Stimulated activated effector memory CD8-positive, alpha-beta T cell treated with anti-CD3 and anti-CD28 coated beads, Interleukin-12 subunit alpha, Interleukin-12 subunit beta, amount 100 ng/mL, for 72 hours (primary cell): ENCODE measurements around the gene HSPA1A.
A peak's percentile ranks its signal among the peaks of the same experiment; 100 is the strongest.
"Not testable (repeated sequence)": the region's sequence is repeated elsewhere in the genome, so short reads cannot be mapped to it uniquely, and the experiment has no call there.

ENCODE experiments used
- ATAC-seq: fragments of 150-1000 bp; cut with Tn5 transposase; 2 replicates; pipeline ENCODE4 v1.10.0; 2021
- DNase-seq, 2 donors: peaks; one replicate each; pipeline ENCODE4 v3.0.0; 2021 to 2022; ENCODE audit warnings: low spot score in 2 of 2
- H3K27ac Mint-ChIP-seq: one replicate; pipeline ENCODE4 v1.8.0; 2022; ENCODE audit warnings: mild to moderate bottlenecking, mixed read lengths
- H3K36me3 Mint-ChIP-seq: one replicate; pipeline ENCODE4 v1.8.0; 2022; ENCODE audit warnings: mild to moderate bottlenecking, mixed read lengths
- H3K4me1 Mint-ChIP-seq: one replicate; pipeline ENCODE4 v1.8.0; 2022; ENCODE audit warnings: mixed read lengths
- H3K4me3 Mint-ChIP-seq: one replicate; pipeline ENCODE4 v1.8.0; 2022; ENCODE audit warnings: mild to moderate bottlenecking, mixed read lengths
- H3K9me3 Mint-ChIP-seq: one replicate; pipeline ENCODE4 v1.8.0; 2022; ENCODE audit warnings: mixed read lengths

HSPA1A gene

DNA sequence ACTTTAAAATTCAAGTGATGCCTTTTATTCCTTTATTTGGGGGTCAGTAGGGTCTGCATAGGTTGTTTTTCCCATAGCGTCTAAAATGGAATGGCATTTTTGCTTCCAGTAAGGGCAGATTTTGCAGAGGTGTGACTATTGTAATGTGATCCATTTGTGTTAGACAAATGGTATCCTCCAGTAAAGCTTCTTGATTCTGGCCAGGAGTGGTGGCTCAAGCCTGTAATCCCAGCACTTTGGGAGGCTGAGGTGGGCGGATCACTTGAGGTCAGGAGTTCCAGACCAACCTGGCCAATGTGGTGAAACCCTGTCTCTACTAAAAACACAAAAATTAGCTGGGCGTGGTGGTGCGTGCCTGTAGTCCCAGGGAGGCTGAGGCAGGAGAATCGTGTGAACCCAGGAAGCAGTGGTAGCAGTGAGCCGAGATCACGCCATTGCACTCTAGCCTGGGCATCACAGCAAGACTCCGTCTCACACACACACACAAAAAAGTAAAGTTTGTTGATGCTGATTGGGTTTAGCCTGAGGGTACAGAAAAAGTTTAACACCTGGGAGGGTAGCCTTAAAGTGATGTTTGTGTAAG is 2.7 kb downstream of the HSPA1A start:
- peaks cover 46% of the 10 kb centered on the region for H3K36me3 Mint-ChIP-seq
- not testable (repeated sequence) for DNase-seq, H3K9me3 Mint-ChIP-seq, ATAC-seq
- peaks cover 61% of the 10 kb centered on the region for H3K4me1 Mint-ChIP-seq
- peak overlapping the region; percentile 80 for H3K4me3 Mint-ChIP-seq
- peak overlapping the region; percentile 85 for H3K27ac Mint-ChIP-seq

DNA sequence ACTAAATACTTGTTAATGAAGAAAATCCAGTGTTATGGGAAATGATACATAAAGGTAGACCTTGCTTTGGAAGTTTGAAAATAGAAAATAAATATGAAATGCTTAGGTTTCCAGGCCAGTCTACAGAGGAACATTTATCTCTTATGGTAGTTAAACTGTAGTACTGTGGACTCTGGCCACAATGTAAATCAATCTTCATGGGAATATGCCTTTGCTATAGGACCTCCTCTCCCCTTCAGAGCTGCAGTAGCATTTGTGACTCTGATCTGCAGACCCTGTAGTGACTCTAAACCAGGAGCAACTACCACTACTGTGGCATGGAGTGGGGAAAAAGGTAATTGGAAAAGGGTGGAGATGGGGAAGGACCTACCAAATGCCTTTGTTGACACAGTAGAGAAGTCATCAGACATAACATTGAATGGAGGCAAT is 4.5 kb downstream of the HSPA1A start:
- Mint-ChIP-seq H3K36me3 (peaks cover 32% of the 10 kb centered on the region), H3K4me3 (peak overlapping the region; percentile 79), H3K4me1 (peaks cover 53% of the 10 kb centered on the region), H3K27ac (peak overlapping the region; percentile 65), H3K9me3 (no peaks in the 10 kb centered on the region)
- DNase-seq (no peak), ATAC-seq (no peak)

DNA sequence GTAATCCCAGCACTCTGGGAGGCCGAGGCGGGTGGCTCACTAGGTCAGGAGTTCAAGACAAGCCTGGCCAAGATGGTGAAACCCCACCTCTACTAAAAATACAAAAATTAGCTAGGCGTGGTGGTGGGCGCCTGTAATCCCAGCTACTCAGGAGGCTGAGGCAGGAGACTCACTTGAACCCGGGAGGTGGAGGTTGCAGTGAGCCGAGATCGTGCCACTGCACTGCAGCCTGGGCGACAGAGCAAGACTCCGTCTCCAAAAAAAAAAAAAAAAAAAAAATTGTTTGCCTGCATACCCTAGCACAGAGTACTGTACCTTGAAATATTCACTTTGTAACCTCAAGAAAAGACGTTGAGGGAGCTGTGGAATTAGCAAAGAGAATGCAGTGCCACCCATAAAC is 5.1 kb downstream of the HSPA1A start:
- Mint-ChIP-seq H3K27ac (peak overlapping the region; percentile 65), H3K36me3 (peaks cover 28% of the 10 kb centered on the region), H3K4me3 (peak overlapping the region; percentile 79), H3K4me1 (peaks cover 53% of the 10 kb centered on the region)
- not testable (repeated sequence) for DNase-seq, ATAC-seq, H3K9me3 Mint-ChIP-seq

DNA sequence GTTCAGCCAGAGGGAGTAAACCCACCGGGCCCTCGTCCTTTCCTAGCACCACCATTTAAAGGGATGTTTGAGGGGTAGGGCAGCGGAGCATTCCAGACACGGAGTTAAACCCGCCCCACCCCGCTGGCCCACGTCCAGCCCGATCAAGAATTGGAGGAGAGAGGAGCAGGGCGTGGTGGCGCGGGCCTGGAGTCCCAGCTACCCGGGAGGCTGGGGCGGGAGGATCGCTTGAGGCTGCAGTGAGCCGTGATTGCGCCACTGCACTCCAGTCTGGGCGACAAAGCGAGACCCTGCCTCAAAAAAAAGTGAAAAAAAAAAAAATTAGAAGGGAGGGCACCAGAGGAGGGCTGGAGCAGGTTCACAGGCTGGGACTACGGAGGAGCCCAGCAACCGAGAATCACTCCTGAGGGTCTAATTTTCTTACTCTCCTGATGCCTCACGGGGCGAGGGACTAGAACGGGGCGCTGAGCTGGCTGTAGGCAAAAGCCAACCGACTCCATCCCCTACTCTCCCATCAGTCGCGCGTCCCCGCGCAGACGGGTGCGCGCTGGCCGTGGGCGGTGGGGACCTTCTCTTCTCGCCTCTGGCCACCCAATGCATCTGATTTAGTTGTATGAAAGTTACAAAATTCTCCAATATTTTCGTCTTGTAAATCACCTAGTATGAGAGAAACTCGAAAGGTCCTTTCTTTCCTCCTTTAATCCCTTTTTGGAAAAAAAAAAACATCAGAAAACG is 6.1 kb downstream of the HSPA1A start:
- Mint-ChIP-seq H3K4me3 (peak overlapping the region; percentile 79), H3K36me3 (peaks cover 26% of the 10 kb centered on the region), H3K27ac (peak overlapping the region; percentile 95), H3K4me1 (peaks cover 59% of the 10 kb centered on the region), H3K9me3 (no peaks in the 10 kb centered on the region)
- peak; percentile 67 to 85 for DNase-seq
- peak; percentile 63 for ATAC-seq

DNA sequence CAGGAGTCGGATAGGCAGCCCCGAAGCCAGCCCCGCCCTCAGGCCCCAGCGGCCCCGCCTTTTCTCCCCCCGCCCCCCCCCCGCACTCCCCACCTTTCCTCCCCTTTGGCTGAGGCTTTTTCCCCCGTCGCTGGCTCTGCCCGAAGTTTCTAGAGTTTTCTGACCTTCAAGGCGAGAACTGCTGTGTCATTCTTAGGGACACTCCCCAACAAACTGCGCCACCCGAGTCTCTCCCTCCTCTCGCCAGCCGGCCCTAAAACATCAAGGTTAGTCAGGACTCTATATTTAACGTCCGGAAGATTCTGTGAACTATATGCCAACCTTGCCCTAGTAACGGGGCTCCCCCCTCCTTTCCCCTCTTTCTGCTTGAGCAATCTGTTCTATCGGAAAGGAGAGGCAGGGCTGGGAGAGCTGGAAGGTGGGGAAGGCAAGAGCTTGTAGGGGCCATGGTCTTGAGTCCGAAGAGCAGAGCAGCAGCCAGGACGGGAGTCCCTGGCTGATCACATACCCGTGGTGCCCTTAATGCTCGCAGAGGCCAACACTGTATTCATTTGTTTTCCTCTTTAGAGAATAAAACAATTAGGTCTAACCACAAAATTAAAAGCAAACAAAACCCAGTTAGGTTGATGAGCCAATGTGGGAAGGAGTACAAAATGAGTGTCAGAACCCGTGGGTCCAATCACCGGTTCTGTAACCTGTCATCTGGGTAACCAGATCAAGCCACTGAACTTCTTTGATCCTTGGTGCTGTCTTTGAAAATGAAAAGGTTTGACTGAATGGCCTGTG is 6.9 kb downstream of the HSPA1A start:
- peak; percentile 44 to 88 for DNase-seq
- peak overlapping the region; percentile 95 for H3K27ac Mint-ChIP-seq
- peaks cover 33% of the 10 kb centered on the region for H3K36me3 Mint-ChIP-seq
- H3K4me1 Mint-ChIP-seq, result peaks cover 66% of the 10 kb centered on the region
- H3K4me3 Mint-ChIP-seq, result peak overlapping the region; percentile 79
- peak; percentile 75 for ATAC-seq
- H3K9me3 Mint-ChIP-seq, result no peaks in the 10 kb centered on the region

DNA sequence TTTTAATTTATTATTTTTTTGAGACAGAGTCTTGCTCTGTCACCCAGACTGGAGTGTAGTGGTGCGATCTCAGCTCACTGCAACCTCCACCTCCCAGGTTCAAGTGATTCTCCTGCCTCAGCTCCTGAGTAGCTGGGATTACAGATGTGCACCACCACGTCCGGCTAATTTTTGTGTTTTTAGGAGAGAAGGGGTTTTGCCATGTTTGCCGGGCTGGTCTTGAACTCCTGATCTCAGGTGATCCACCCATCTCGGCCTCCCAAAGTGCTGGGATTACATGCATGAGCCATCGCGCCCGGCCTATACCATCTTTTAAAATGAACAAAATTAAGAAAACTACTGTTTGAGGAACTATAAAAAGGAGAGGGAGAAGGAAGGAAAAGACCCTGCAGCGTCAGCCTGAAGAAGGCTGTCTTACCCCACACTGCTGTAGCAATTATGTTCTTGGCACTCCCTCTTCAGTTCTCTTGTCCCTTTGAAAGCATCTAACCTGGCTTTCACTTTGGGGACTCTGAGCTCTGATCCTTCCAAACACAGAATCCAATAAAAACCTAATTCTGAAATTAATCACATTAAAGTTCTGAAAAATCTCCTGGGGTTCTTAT is 8.4 kb downstream of the HSPA1A start:
- Mint-ChIP-seq H3K27ac (peak overlapping the region; percentile 15), H3K36me3 (peaks cover 25% of the 10 kb centered on the region), H3K4me1 (peaks cover 59% of the 10 kb centered on the region), H3K4me3 (peak overlapping the region; percentile 79)
- DNase-seq, H3K9me3 Mint-ChIP-seq, ATAC-seq: not testable (repeated sequence)

DNA sequence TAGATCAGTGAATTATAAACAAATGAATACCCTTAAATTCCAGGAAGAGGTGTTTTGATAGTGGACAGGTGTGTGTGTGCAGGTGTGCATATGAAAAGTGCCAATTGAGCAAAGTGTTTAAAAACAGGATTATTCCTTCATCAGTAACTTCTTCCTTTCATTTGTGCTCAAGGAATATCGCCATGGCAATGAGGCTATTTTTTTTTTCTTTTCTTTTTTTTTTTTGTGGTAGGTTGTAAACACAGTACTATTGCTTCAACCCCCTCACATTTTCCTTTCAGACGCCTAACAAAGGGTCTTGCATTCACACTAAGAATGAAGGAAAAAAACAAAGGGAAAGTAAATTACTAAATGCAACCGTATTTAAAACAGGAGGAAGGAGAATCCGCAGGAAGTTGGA is 10.2 kb downstream of the HSPA1A start:
- Mint-ChIP-seq H3K4me3 (peak overlapping the region; percentile 84), H3K36me3 (peaks cover 32% of the 10 kb centered on the region), H3K4me1 (peaks cover 60% of the 10 kb centered on the region), H3K27ac (peak overlapping the region; percentile 98), H3K9me3 (no peaks in the 10 kb centered on the region)
- no peak for ATAC-seq
- no peak for DNase-seq

DNA sequence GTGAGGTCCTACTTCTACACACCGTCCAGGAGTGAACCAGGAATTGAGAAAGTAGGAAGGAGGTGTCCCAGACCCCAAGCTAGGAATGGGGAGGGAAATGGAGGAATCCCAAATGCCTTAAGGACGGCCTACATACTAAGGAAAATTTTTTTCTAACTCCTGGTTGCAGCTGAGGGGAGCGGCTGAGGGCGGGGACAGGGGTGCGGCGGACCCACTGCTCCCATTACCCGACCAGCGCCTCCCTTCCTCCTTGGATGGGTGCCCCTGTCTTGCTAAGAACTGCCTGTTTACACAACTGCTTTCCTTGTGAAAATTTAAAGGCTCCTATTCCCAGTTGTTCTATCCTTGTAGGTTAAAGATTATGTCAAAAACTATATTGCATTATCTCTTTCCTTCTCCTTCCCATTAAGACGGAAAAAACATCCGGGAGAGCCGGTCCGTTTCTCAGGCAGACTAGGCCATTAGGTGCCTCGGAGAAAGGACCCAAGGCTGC is 11.5 kb downstream of the HSPA1A start:
- Mint-ChIP-seq H3K4me3 (peak overlapping the region; percentile 84), H3K9me3 (no peaks in the 10 kb centered on the region), H3K27ac (peak overlapping the region; percentile 98), H3K4me1 (peaks cover 55% of the 10 kb centered on the region), H3K36me3 (peaks cover 41% of the 10 kb centered on the region)
- no peak for DNase-seq
- peak; percentile 2 for ATAC-seq

DNA sequence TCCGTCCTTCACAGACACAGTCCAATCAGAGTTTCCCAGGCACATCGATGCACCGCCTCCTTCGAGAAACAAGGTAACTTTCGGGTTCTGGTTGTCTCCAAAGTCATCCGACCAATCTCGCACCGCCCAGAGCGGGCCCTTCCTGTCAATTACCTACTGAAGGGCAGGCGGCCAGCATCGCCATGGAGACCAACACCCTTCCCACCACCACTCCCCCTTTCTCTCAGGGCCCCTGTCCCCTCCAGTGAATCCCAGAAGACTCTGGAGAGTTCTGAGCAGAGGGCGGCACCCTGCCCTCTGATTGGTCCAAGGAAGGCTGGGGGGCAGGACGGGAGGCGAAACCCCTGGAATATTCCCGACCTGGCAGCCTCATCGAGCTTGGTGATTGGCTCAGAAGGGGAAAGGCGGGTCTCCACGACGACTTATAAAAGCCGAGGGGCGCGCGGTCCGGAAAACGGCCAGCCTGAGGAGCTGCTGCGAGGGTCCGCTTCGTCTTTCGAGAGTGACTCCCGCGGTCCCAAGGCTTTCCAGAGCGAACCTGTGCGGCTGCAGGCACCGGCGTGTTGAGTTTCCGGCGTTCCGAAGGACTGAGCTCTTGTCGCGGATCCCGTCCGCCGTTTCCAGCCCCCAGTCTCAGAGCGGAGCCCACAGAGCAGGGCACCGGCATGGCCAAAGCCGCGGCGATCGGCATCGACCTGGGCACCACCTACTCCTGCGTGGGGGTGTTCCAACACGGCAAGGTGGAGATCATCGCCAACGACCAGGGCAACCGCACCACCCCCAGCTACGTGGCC is 12.1 kb downstream of the HSPA1A start, which contains the start of gene HSPA1B:
TSS of gene HSPA1B (plus strand) at position 453 of the 794 bp plus-strand sequence. CDS start at position 666, 213 bp downstream.
- peaks cover 49% of the 10 kb centered on the region for H3K4me1 Mint-ChIP-seq

DNA sequence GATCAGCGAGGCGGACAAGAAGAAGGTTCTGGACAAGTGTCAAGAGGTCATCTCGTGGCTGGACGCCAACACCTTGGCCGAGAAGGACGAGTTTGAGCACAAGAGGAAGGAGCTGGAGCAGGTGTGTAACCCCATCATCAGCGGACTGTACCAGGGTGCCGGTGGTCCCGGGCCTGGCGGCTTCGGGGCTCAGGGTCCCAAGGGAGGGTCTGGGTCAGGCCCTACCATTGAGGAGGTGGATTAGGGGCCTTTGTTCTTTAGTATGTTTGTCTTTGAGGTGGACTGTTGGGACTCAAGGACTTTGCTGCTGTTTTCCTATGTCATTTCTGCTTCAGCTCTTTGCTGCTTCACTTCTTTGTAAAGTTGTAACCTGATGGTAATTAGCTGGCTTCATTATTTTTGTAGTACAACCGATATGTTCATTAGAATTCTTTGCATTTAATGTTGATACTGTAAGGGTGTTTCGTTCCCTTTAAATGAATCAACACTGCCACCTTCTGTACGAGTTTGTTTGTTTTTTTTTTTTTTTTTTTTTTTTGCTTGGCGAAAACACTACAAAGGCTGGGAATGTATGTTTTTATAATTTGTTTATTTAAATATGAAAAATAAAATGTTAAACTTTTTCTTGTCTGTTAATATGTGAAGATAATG is 14.4 kb downstream of the HSPA1A start:
- H3K4me3 Mint-ChIP-seq, result peak overlapping the region; percentile 87
- H3K27ac Mint-ChIP-seq, result peak overlapping the region; percentile 86
- H3K36me3 Mint-ChIP-seq, result peaks cover 44% of the 10 kb centered on the region
- DNase-seq (no peak), ATAC-seq (no peak)
- peaks cover 32% of the 10 kb centered on the region for H3K4me1 Mint-ChIP-seq
- no peaks in the 10 kb centered on the region for H3K9me3 Mint-ChIP-seq

More for the DNA sequence above, 12.1 kb downstream of the HSPA1A start, which contains the start of gene HSPA1B:
- peak; percentile 82 for ATAC-seq
- peak within 1 kb of the TSS; percentile 84 for H3K4me3 Mint-ChIP-seq
- H3K36me3 Mint-ChIP-seq, result peaks cover 36% of the 10 kb centered on the region
- H3K27ac Mint-ChIP-seq, result peak within 1 kb of the TSS; percentile 98
- no peaks in the 10 kb centered on the region for H3K9me3 Mint-ChIP-seq
- peak; percentile 82 to 99 for DNase-seq

DNA sequence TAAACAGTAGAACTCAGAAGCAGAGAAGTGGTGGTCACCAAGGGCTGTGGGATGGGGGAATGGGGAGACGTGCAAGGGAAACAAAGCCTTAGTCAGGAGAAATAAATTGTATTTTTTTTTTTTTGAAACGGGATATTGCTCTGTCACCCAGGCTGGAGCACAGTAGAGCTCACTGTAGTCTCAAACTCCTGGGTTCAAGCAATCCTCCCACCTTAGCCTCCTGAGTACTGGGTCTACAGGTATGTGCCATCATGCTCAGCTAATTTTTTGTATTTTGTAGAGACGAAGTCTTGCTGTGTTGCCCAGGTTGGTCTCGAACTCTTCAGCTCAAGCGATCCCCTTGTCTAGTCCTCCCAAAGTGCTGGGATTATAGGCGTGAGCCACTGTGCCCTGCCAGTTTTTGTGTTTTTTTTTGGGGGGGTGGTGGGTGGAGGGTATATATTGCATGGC is 15.6 kb downstream of the HSPA1A start:
- no peaks in the 10 kb centered on the region for H3K9me3 Mint-ChIP-seq
- DNase-seq, result no peak
- H3K27ac Mint-ChIP-seq, result peak overlapping the region; percentile 86
- H3K36me3 Mint-ChIP-seq, result peaks cover 56% of the 10 kb centered on the region
- H3K4me1 Mint-ChIP-seq, result peaks cover 31% of the 10 kb centered on the region
- no peak for ATAC-seq
- peak overlapping the region; percentile 87 for H3K4me3 Mint-ChIP-seq

DNA sequence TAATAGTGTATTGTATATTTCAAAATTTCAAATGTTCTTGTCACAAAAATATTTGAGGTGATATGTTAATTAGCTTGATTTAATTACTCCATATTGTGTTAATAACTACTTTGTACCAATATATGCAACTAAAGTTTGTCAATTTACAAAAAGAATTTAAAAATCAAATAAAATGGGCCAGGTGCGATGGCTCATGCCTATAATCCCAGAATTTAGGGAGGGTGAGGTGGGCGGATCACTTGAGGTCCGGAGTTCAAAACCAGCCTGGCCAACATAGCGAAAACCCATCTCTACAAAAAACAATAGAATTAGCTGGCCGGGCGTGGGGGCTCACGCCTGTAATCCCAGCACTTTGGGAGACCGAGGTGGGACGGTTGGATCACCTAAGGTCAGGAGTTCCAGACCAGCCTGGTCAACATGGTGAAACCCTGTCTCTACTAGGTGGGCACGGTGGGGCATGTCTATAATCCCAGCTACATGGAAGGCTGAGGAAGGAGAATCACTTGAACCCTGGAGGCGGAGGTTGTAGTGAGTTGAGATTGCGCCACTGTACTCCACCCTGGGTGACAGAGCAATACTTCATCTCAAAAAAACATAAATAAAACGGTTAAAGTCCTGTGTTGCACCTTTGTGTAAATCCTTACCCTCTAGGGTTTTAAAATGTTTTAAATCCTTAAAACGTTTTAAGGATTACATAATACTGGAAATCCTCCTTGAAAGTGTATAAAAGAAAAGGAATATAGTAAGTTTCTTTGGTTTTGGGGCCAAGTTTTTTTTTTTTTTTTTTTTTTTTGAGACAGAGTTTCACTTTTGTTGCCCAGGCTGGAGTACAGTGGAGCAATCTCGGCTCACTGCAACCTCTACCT is 16.2 kb downstream of the HSPA1A start:
- Mint-ChIP-seq H3K4me3 (peak overlapping the region; percentile 87), H3K27ac (peak overlapping the region; percentile 86)

More for the DNA sequence above, 16.2 kb downstream of the HSPA1A start:
- H3K36me3 Mint-ChIP-seq, result peaks cover 62% of the 10 kb centered on the region
- no peak for DNase-seq
- peaks cover 36% of the 10 kb centered on the region for H3K4me1 Mint-ChIP-seq
- H3K9me3 Mint-ChIP-seq, result no peaks in the 10 kb centered on the region
- ATAC-seq, result no peak
